DOHH2 (cell line): ENCODE data around the gene VCL.

ENCODE experiments used
- EZH2phosphoT487 ChIP-seq: fragments of 200-600 bp; sonication (generic); IDR thresholded peaks from 2 replicates; pipeline ENCODE4 v1.6.1; 2017; ENCODE audit warnings: borderline replicate concordance, mild to moderate bottlenecking, antibody characterized with exemption, low read length, moderate library complexity, mixed read lengths
- TF ChIP-seq, protein P1 (sequence below): fragments of 200-600 bp; sonication (generic); IDR thresholded peaks from one replicate; pipeline ENCODE4 v1.5.1; 2014; ENCODE audit warnings: antibody characterized with exemption, mild to moderate bottlenecking, low read depth, low read length; ENCODE audit not compliant: poor library complexity, severe bottlenecking

DNA sequence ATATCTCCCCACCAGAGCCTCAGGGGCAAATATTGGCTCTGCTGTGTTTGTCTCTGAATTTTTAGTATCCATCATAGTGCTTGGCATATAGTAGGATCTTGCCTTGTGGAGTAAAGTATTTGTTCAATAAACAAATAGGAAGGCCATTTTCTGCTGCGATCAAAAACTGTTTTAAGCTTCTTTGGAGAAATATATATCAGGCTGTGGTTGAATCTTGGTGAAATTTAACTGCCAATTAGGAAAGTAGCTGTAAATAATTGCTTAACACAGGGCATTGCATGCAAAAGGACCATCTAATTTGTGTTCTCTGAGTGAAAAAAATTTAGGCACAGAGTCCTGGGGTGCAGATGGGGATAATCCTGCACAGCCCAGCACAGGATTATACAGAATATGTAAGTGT is 15.1 kb downstream of the VCL start:
- TF ChIP-seq, protein P1, sequence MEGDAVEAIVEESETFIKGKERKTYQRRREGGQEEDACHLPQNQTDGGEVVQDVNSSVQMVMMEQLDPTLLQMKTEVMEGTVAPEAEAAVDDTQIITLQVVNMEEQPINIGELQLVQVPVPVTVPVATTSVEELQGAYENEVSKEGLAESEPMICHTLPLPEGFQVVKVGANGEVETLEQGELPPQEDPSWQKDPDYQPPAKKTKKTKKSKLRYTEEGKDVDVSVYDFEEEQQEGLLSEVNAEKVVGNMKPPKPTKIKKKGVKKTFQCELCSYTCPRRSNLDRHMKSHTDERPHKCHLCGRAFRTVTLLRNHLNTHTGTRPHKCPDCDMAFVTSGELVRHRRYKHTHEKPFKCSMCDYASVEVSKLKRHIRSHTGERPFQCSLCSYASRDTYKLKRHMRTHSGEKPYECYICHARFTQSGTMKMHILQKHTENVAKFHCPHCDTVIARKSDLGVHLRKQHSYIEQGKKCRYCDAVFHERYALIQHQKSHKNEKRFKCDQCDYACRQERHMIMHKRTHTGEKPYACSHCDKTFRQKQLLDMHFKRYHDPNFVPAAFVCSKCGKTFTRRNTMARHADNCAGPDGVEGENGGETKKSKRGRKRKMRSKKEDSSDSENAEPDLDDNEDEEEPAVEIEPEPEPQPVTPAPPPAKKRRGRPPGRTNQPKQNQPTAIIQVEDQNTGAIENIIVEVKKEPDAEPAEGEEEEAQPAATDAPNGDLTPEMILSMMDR: no peak
- no peak for TF ChIP-seq EZH2phosphoT487
